ENCODE results near the gene DCANP1.

The DCANP1 gene

DNA sequence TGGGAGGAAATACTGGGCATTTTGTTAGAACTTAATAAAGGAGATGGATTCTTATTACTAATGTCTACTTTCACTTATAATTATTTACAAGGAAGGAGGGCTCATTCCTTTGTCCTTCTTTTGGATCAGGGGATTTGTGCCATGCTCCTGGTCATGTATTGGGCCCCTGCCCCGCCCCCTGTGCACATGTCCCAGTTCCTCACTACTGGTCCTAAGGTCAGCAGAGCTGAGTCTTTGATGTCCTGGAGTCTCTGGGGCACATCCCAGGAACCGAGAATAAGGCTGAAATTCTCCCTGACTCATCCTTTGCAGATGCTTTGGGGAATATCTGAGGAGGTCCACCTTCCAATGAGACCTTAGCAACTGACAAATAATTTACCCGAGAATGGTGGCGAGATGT is 24.6 kb upstream of the DCANP1 start:
- Histone ChIP-seq H3K27me3 (ENCODE audit: insufficient read depth, low read length, poor library complexity, severe bottlenecking) (no peaks in the 10 kb centered on the region), H3K9me3 (ENCODE audit: insufficient read depth, low read depth, low read length) (no peaks in the 10 kb centered on the region), H2AFZ (ENCODE audit: low read length) (no peak overlapping the region), H3K9me2 (replicated peaks; ENCODE audit: low read depth, low read length) (no peaks in the 10 kb centered on the region), H3K36me3 (ENCODE audit: insufficient read depth, low read length) (no peaks in the 10 kb centered on the region), H4K20me1 (ENCODE audit: insufficient read depth, low read length, poor library complexity, severe bottlenecking) (no peaks in the 10 kb centered on the region), H3F3A (ENCODE audit: low read depth) (no peaks in the 10 kb centered on the region), H3K4me2 (ENCODE audit: low read depth, low read length, poor library complexity, severe bottlenecking) (no peak overlapping the region), H3K4me3 (ENCODE audit: low read length, poor library complexity, severe bottlenecking) (no peak overlapping the region), H3K4me1 (ENCODE audit: insufficient read depth, low read length, poor library complexity, severe bottlenecking) (no peaks in the 10 kb centered on the region), H3K9ac (ENCODE audit: low read depth, low read length, poor library complexity, severe bottlenecking) (no peak overlapping the region), H3K79me2 (ENCODE audit: insufficient read depth, low read length) (no peaks in the 10 kb centered on the region)
- no peak for TF ChIP-seq EZH2phosphoT487 (IDR thresholded peaks at IDR 0.05; ENCODE audit: borderline replicate concordance)
- TF ChIP-seq, protein P1, sequence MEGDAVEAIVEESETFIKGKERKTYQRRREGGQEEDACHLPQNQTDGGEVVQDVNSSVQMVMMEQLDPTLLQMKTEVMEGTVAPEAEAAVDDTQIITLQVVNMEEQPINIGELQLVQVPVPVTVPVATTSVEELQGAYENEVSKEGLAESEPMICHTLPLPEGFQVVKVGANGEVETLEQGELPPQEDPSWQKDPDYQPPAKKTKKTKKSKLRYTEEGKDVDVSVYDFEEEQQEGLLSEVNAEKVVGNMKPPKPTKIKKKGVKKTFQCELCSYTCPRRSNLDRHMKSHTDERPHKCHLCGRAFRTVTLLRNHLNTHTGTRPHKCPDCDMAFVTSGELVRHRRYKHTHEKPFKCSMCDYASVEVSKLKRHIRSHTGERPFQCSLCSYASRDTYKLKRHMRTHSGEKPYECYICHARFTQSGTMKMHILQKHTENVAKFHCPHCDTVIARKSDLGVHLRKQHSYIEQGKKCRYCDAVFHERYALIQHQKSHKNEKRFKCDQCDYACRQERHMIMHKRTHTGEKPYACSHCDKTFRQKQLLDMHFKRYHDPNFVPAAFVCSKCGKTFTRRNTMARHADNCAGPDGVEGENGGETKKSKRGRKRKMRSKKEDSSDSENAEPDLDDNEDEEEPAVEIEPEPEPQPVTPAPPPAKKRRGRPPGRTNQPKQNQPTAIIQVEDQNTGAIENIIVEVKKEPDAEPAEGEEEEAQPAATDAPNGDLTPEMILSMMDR (conservative IDR thresholded peaks at IDR 0.05; ENCODE audit: low read length), result no peak

DNA sequence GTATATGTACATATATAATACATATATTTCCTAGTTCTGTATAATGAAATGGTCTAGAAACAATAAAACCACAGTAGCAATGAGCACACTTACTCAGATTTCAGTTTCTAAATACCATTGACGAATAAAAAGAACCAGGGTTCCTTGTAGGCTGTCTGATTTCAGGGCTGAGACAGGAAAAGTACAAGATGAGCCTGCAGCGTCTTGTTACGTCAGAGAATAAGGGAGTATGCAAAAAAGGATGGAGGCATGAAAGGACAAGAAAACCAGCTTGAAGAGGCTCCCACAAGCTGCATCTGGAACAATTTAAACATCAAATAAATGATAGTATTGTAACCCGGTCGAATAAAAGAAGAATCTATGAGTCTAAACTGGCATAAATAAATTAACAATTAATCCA is 22.8 kb upstream of the DCANP1 start:
- H3K4me1 ChIP-seq (ENCODE audit: insufficient read depth, low read length, poor library complexity, severe bottlenecking), result no peaks in the 10 kb centered on the region
- no peak overlapping the region for H3K4me2 ChIP-seq (ENCODE audit: low read depth, low read length, poor library complexity, severe bottlenecking)
- no peaks in the 10 kb centered on the region for H3K36me3 ChIP-seq (ENCODE audit: insufficient read depth, low read length)
- H3F3A ChIP-seq (ENCODE audit: low read depth), result no peaks in the 10 kb centered on the region
- no peaks in the 10 kb centered on the region for H3K79me2 ChIP-seq (ENCODE audit: insufficient read depth, low read length)
- H2AFZ ChIP-seq (ENCODE audit: low read length), result no peak overlapping the region
- H3K9me2 ChIP-seq (replicated peaks; ENCODE audit: low read depth, low read length), result no peaks in the 10 kb centered on the region
- H3K9me3 ChIP-seq (ENCODE audit: insufficient read depth, low read depth, low read length), result no peaks in the 10 kb centered on the region
- no peak for TF ChIP-seq EZH2phosphoT487 (IDR thresholded peaks at IDR 0.05; ENCODE audit: borderline replicate concordance)
- TF ChIP-seq, protein P1 (conservative IDR thresholded peaks at IDR 0.05; ENCODE audit: low read length), result no peak
- no peaks in the 10 kb centered on the region for H3K27me3 ChIP-seq (ENCODE audit: insufficient read depth, low read length, poor library complexity, severe bottlenecking)
- H3K9ac ChIP-seq (ENCODE audit: low read depth, low read length, poor library complexity, severe bottlenecking), result no peak overlapping the region
- no peak overlapping the region for H3K4me3 ChIP-seq (ENCODE audit: low read length, poor library complexity, severe bottlenecking)
- H4K20me1 ChIP-seq (ENCODE audit: insufficient read depth, low read length, poor library complexity, severe bottlenecking), result no peaks in the 10 kb centered on the region

DNA sequence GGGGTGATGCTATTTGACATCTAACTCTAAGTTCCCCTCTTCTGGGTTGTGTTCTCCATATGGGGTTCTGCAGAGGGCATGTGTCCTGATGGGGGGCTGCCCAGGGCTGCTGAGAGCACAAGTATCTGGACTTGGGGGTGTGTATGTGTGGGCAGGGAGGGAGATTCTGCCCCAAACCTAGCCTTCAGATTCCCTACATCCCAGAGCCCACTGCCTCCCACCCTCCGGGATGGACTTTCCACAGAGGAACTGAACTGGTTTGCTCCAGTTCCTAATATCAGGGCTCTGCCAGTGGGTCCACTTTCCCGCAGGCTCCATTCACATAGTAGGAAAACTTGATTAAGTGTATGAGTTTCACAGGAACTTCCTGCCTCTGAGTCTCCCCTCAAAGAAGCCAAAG is 21.4 kb upstream of the DCANP1 start:
- Histone ChIP-seq H3K36me3 (ENCODE audit: insufficient read depth, low read length) (no peaks in the 10 kb centered on the region), H3K9ac (ENCODE audit: low read depth, low read length, poor library complexity, severe bottlenecking) (no peak overlapping the region), H3K27me3 (ENCODE audit: insufficient read depth, low read length, poor library complexity, severe bottlenecking) (no peaks in the 10 kb centered on the region), H3K4me1 (ENCODE audit: insufficient read depth, low read length, poor library complexity, severe bottlenecking) (no peaks in the 10 kb centered on the region), H3F3A (ENCODE audit: low read depth) (no peaks in the 10 kb centered on the region), H3K4me3 (ENCODE audit: low read length, poor library complexity, severe bottlenecking) (no peak overlapping the region), H3K4me2 (ENCODE audit: low read depth, low read length, poor library complexity, severe bottlenecking) (no peak overlapping the region), H3K9me2 (replicated peaks; ENCODE audit: low read depth, low read length) (no peaks in the 10 kb centered on the region), H4K20me1 (ENCODE audit: insufficient read depth, low read length, poor library complexity, severe bottlenecking) (no peaks in the 10 kb centered on the region), H2AFZ (ENCODE audit: low read length) (no peak overlapping the region), H3K79me2 (ENCODE audit: insufficient read depth, low read length) (no peaks in the 10 kb centered on the region), H3K9me3 (ENCODE audit: insufficient read depth, low read depth, low read length) (no peaks in the 10 kb centered on the region)
- TF ChIP-seq EZH2phosphoT487 (IDR thresholded peaks at IDR 0.05; ENCODE audit: borderline replicate concordance), result no peak
- TF ChIP-seq, protein P1 (conservative IDR thresholded peaks at IDR 0.05; ENCODE audit: low read length), result no peak

Measured in Loucy (cell line).